ENCODE data around the gene SCPEP1. TPM values are rescaled to one million over a fixed set of nuclear protein-coding genes. Genes with fewer than 3 reads are reported as not detected.

SCPEP1 gene
- total and polyA plus RNA-seq, 2 donors from 2014 or later: 64.0 to 130 TPM

DNA sequence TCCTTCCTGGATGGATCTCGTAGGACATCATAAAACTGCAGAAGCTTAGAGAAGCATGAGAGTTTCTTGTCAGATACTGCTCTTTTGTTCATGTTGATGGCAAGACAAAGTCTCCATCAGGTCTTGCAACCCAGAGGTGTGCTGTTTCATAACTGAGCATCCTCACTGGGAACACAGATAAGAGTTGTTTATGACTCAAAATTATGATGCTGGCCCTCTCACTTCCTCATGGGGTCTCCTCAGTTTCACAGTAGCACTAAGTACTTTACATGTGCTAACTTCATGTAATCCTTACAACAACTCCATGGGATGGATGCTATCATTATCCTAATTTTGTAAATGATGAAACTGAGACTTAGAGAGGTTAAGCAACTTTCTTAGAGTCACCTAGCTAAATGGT lies 14.4 kb downstream of the SCPEP1 start:
- no peaks in the 10 kb centered on the region for H3K9me3 ChIP-seq (ENCODE audit: control insufficient read depth in 2 of 3, insufficient read depth in 1 of 3, low read length in 3 of 3)
- FAIRE-seq: no peak
- no peaks in the 10 kb centered on the region for H3K4me1 ChIP-seq (ENCODE audit: control insufficient read depth in 2 of 3, insufficient read depth in 2 of 3, low read depth in 1 of 3, low read length in 3 of 3)
- H3K27ac ChIP-seq (ENCODE audit: low read depth in 2 of 2, low read length in 2 of 2): no peak overlapping the region
- no peak for DNase-seq
- no peak overlapping the region for H3K4me3 ChIP-seq (ENCODE audit: low read length in 3 of 3)
- no peaks in the 10 kb centered on the region for H3K27me3 ChIP-seq (ENCODE audit: control insufficient read depth, insufficient read depth, low read length)
- intact Hi-C loops (cut with DNase I): no loop called here
- peaks cover 0 to 19% (median 11%) of the 10 kb centered on the region in 3 donors for H3K36me3 ChIP-seq (ENCODE audit: control insufficient read depth in 2 of 3, insufficient read depth in 3 of 3, low read length in 3 of 3)
- H3K9ac ChIP-seq (ENCODE audit: low read length in 3 of 3): no peak overlapping the region
- TF ChIP-seq, protein P1, sequence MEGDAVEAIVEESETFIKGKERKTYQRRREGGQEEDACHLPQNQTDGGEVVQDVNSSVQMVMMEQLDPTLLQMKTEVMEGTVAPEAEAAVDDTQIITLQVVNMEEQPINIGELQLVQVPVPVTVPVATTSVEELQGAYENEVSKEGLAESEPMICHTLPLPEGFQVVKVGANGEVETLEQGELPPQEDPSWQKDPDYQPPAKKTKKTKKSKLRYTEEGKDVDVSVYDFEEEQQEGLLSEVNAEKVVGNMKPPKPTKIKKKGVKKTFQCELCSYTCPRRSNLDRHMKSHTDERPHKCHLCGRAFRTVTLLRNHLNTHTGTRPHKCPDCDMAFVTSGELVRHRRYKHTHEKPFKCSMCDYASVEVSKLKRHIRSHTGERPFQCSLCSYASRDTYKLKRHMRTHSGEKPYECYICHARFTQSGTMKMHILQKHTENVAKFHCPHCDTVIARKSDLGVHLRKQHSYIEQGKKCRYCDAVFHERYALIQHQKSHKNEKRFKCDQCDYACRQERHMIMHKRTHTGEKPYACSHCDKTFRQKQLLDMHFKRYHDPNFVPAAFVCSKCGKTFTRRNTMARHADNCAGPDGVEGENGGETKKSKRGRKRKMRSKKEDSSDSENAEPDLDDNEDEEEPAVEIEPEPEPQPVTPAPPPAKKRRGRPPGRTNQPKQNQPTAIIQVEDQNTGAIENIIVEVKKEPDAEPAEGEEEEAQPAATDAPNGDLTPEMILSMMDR (IDR thresholded peaks at IDR 0.05; ENCODE audit: borderline replicate concordance, extremely low read depth, insufficient read depth): no peak

DNA sequence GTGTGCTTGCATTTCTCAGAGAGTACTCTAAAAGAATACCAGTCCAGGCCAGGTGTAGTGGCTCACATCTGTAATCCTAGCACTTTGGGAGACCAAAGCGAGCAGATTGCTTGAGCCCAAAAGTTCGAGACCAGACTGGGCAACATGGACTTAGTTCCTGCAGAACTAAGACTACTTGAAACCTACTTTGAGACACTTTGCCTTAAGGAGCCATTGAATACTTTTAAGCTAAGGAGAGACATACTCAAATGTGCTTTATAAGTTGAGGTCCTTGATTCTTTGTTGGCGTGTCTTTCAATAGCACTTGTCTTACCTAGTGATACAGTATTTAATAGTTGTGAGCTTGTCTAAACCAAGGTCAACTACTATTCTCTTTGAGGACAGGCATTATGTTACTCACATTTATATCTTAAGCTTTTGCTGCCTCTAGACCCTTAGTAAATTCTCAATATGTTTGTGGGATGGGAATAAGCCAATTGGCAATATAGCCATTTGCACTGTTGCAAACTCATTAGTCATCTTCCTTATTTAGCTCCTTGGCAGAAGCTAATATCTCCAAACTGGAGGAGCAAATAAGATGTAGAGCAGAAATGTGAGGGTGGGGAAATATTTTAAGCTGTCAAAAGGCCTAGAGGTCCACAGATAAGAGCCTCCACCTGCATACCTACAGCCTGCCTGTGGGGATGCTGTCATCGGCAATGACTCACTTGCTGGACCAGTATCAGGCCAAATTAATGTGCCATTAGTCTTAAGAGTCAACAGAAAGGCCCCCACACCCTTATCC lies 16.3 kb downstream of the SCPEP1 start:
- FAIRE-seq (no peak), DNase-seq (no peak)
- Histone ChIP-seq H3K9me3 (ENCODE audit: control insufficient read depth in 2 of 3, insufficient read depth in 1 of 3, low read length in 3 of 3) (no peaks in the 10 kb centered on the region), H3K36me3 (ENCODE audit: control insufficient read depth in 2 of 3, insufficient read depth in 3 of 3, low read length in 3 of 3) (peaks cover 0 to 19% (median 18%) of the 10 kb centered on the region in 3 donors), H3K27ac (ENCODE audit: low read depth in 2 of 2, low read length in 2 of 2) (no peak overlapping the region), H3K4me3 (ENCODE audit: low read length in 3 of 3) (no peak overlapping the region), H3K9ac (ENCODE audit: low read length in 3 of 3) (no peak overlapping the region), H3K27me3 (ENCODE audit: control insufficient read depth, insufficient read depth, low read length) (no peaks in the 10 kb centered on the region), H3K4me1 (ENCODE audit: control insufficient read depth in 2 of 3, insufficient read depth in 2 of 3, low read depth in 1 of 3, low read length in 3 of 3) (no peaks in the 10 kb centered on the region)
- intact Hi-C loops (cut with DNase I): no loop called here
- TF ChIP-seq, protein P1 (IDR thresholded peaks at IDR 0.05; ENCODE audit: borderline replicate concordance, extremely low read depth, insufficient read depth): no peak

DNA sequence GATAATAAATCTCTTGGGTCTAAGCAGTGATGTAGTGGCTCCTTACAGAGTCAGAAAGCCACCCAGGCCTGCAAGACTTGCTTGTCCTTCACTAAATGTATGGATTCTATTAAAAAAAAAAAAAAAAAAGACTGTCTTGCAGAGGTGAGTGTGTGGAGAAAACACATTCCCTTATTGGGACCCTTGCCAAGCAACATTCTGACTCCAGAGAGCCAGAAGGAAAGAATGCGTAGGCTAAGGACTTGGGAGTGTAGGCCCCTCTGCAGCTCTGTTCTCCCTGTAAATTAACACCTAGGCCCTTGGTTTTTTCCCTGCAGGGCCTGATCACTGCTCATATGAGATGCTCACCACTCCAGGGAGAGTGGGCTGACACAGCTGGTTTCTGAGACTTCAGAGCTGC lies 17.8 kb downstream of the SCPEP1 start:
- TF ChIP-seq, protein P1 (IDR thresholded peaks at IDR 0.05; ENCODE audit: borderline replicate concordance, extremely low read depth, insufficient read depth): no peak
- intact Hi-C loops (cut with DNase I): no loop called here
- Histone ChIP-seq H3K9me3 (ENCODE audit: control insufficient read depth in 2 of 3, insufficient read depth in 1 of 3, low read length in 3 of 3) (no peaks in the 10 kb centered on the region), H3K4me3 (ENCODE audit: low read length in 3 of 3) (no peak overlapping the region), H3K9ac (ENCODE audit: low read length in 3 of 3) (no peak overlapping the region), H3K4me1 (ENCODE audit: control insufficient read depth in 2 of 3, insufficient read depth in 2 of 3, low read depth in 1 of 3, low read length in 3 of 3) (no peaks in the 10 kb centered on the region), H3K27me3 (ENCODE audit: control insufficient read depth, insufficient read depth, low read length) (no peaks in the 10 kb centered on the region), H3K36me3 (ENCODE audit: control insufficient read depth in 2 of 3, insufficient read depth in 3 of 3, low read length in 3 of 3) (peaks cover 0 to 19% (median 18%) of the 10 kb centered on the region in 3 donors), H3K27ac (ENCODE audit: low read depth in 2 of 2, low read length in 2 of 2) (no peak overlapping the region)
- DNase-seq (peak in 2 of 5 donors; percentile 36 to 76), FAIRE-seq (no peak)
